ENCODE measurements around the gene CARMIL1.
A peak's percentile ranks its signal among the peaks of the same experiment; 100 is the strongest.
"Not testable (repeated sequence)": the region's sequence is repeated elsewhere in the genome, so short reads cannot be mapped to it uniquely, and the experiment has no call there.

CARMIL1 gene

DNA sequence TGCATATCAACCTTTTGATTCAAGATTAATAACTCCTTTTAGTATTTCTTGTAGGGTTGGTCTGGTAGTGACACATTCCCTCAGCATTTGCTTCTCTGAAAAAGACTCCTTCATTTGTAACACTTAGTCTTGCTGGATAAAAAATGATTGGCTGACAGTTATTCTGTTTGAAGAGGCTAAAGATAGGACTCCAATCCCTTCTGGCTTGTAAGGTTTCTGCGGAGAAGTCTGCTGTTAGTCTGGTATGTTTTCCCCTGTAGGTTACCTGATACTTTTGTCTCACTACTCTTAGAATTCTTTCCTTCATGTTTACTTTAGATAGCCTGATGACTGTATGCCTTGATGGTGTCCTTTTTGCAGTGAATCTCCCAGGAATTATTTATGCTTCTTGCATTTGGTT lies 96.0 kb downstream of the CARMIL1 start:
- no peak for DNase-seq

DNA sequence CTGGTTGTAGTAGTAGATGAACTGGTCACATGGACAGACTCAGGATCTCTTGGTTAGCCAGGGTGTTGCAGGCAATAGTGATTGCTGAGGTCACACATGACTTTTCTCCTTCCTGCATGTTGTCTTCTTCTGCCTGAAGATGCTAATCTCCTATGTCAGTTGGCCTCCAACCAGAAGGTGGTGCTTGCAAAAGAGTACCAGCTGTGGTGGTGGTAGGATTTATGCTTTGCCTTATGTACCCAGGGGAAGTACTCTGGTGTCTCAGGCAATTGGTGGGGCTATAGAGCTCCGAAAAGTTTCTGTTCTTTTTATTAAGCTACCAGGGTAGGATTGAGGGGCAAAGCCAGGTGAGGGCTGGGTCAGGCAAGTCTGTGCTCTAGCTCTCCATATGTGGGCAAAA lies 98.5 kb downstream of the CARMIL1 start:
- DNase-seq = no peak

DNA sequence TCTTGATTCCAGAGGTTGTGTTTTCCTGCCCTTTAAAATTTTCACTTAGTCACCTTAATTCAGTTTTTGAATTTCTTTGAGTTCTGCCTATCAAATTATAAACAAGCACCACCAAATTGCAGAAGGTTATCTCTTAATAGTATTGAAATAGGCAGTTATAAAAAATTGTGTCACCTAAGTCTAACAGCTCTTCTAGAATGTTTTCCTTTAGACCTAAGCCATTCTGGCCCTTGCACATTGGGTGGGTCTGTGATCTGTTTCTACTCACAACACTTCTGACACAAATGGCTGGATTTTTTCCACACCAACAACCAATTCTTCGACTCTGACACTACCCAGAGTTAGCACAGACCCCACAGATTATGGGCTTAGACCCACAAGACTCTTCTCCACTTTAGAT lies 101.9 kb downstream of the CARMIL1 start:
- no peak for DNase-seq

- DNase-seq = not testable (repeated sequence)
Observed at GRCh38 chr6:25382476-25382875, 103.3 kb downstream of the CARMIL1 start.

DNA sequence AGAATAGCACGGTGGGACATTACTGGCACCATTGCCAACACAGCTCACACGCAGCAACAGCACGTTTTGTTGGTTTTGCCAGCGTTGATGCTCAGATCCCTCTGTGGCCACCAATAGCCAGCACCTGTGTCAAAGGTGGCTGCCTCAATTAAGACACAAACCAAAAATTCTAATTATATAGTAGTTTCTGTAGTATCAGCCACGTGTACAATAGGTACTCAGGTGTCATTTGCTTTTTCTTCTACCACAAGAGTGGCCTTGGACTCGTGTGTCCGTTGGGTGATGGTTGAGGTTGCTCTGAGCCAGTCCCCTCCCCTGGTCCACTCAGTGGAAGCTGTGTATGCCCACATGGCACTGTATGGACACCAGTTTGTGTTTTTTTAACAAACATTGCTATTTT lies 105.1 kb downstream of the CARMIL1 start:
- DNase-seq = no peak

DNA sequence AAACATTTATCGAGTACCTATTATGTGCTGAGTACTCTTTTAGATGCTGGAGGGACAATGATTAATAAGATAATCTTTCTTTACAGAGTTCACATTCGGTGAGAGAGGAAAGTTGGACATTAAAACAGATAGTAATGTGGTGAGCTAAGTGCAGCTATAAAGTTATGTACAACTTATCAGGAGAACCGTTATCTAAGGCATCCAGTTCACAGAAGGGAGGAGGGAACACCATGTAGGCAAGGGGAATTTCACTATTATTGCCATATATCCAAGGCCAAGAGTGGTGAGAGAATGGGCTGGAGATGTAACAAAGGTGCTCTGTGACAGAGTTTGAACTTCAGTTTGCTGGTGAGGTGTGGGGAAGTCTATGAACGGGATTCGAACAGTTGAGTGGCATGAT lies 105.8 kb downstream of the CARMIL1 start:
- DNase-seq = no peak

DNA sequence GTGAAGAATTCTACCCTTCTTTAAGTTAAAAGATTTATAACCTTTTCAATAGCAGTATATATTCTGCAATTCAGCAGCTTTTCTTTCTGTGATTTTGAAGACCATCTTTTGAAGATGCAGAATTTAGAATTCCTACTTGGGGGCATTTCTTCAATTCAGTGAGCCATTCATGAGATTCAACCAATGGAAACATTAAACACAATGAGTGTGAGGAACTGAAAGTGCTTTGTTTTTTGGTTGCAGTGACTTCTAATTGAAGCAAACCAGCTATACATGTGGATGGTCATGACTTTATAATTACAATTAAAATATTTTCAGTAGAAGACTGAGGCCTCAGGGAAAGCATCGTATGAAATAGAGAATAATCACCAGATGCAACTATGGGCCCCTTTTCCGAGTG lies 108.3 kb downstream of the CARMIL1 start:
- DNase-seq = no peak

DNA sequence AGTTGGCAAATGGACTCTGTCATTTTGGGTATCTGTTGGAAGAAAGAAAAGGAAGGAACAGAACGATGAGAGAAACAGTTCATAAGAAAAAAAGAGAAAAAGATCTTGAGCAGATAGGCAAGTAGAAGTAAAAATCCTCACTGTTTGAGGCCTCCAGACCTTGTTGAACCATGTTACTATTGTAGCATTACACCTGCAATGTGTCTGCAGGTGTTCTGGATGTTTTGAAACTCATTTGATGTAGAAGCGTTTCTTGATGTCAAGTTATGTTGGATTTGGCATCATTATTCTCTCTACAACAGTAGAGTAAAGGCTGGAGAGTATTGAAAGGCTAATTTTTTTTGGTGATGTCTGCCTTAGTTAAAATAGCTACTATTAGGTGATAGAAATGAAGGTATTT lies 108.7 kb downstream of the CARMIL1 start:
- no peak for DNase-seq

DNA sequence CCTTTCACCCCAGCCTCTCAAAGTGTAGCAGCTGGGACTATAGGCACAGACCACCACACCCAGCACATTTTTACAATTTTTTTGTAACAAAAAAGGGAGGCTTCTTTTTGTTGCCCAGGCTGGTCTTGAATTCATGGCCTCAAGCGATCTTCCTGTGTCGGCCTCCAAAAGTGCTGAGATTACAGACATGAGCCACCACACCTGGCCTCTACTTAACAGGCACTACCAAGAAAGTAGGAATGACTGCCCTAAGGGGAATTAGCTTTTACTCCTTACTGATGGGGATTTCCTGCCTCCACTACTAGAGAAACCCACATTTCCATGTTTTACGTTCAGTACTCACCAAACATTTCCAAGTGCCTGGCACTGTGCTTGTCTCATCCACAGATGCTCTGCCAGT lies 109.6 kb downstream of the CARMIL1 start:
- DNase-seq = no peak

GRCh38 chr6:25389471-25389870 lies 110.3 kb downstream of the CARMIL1 start:
- no peak for DNase-seq

- DNase-seq = no peak
Observed at GRCh38 chr6:25392372-25392771, 113.2 kb downstream of the CARMIL1 start.

DNA sequence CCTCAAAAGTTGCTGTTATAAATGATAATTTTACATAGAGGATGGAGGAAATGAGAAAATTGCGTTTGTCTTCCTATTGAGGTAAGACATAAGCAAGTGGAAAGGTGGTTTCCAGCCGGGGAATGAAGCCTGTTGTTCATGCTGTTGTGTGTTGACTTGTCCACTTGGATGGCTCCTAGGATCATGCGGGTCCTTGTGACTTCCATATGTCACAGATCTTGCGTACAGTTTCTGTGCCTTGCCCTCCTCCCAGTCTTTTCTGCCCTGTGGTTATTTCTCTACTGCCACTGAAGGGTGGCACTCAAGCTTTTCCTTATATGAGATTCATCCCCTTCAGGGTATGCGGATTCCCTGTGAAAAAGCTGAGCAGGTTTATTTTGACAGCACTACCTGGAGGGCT lies 116.6 kb downstream of the CARMIL1 start:
- no peak for DNase-seq

GRCh38 chr6:25397406-25397805 lies 118.2 kb downstream of the CARMIL1 start:
- DNase-seq = no peak

DNA sequence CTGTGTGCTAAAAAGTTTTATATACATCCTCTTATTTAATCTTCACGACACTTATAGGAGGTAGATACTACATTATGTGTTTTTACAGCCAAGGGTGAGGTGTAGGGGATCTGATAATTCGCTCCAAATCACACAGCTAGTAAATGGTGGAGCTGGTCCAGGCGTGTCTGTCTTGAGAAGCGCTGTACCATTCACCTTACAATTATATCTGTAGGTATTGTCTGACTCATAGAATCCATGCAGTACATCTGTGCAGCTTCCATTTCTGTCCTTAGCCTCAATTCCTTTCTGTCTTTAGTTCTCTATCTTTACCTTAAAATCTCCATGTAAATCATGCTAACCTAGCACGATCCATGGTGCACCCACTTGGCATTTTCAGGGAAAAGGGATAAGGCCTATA lies 120.7 kb downstream of the CARMIL1 start:
- no peak for DNase-seq

- no peak for DNase-seq
Observed at GRCh38 chr6:25401711-25402110, 122.5 kb downstream of the CARMIL1 start.

DNA sequence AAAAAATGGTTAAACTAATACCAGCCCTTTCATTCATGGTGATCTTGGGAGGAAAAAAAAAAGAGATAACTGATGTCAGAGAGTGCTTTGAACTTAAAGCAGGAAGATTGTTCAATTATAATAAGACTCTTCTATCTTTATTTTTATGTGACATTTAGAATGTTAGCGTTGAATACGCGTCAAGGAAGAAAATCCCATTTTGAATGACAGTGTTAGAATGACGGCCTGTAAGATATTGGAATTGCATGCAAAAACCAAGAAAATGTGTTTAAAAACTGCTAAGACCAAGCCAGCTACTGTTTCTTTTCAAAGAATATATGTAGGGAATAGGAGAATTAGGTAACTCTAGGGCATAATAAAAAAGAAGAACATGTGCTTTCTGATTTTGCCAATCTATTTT lies 123.0 kb downstream of the CARMIL1 start:
- DNase-seq = no peak

GRCh38 chr6:25403150-25403549 lies 124.0 kb downstream of the CARMIL1 start:
- no peak for DNase-seq

- DNase-seq = no peak
Observed at GRCh38 chr6:25404091-25404490, 124.9 kb downstream of the CARMIL1 start.

GRCh38 chr6:25404693-25405169 lies 125.6 kb downstream of the CARMIL1 start:
- peak; percentile 21 to 44 for DNase-seq

DNA sequence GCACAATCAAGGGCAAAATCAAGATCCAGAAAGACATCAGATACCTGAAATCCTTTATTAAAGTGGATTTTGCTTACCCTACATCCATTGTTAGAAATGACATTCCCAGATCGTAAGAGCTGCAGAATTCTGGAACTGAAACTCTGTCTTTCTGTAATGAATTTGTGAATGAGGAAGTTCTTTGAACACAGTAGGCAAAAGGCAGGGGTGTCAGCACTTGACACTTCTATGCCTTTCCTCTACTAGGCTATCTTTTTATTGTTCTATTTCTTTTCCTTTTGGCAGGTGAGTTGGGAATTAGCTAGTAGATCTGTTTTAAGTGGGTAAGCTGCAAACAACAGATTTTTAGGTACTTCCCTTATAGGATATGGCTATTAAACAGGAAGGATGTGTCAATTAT lies 126.3 kb downstream of the CARMIL1 start:
- DNase-seq = no peak

DNA sequence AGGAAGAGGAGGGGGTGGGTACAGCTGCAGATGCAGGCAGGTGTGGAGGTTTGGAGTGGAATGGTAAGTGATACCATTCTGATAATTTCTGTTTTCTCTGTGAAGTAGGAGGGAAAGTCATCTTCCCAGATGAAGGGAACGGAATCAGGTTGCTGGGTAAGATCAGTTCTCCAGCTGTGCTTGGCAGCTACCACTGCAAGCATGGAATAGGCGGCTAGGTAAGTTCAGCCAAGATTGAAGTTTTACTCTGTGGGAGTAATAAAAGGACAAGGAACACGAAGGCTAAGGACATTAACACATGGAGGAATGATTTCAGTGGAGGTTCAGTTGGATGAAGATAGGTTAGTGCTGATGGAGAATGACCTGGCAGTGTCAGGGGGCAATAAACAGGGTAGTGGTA lies 128.3 kb downstream of the CARMIL1 start:
- DNase-seq = no peak

DNA sequence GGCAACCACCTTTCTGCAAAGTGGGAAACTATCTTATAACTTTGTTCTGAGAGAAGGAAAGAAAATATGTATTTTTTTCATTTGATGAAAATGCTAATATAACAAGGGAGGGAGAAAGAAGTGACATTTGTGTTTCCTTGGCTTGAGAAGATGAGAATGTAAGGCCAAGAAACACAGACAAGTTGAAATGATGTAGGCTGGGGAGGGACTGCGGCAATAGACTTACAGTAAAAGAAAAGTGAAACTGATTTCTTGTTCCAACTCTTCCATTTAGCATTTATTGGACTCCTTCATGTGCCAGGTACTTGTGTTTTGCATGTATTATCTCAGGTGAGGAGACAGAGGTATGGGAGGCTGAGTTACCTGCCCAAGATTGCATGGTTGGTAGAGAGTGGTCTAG lies 130.9 kb downstream of the CARMIL1 start:
- no peak for DNase-seq

GRCh38 chr6:25411316-25411950 lies 132.3 kb downstream of the CARMIL1 start:
- DNase-seq = no peak

DNA sequence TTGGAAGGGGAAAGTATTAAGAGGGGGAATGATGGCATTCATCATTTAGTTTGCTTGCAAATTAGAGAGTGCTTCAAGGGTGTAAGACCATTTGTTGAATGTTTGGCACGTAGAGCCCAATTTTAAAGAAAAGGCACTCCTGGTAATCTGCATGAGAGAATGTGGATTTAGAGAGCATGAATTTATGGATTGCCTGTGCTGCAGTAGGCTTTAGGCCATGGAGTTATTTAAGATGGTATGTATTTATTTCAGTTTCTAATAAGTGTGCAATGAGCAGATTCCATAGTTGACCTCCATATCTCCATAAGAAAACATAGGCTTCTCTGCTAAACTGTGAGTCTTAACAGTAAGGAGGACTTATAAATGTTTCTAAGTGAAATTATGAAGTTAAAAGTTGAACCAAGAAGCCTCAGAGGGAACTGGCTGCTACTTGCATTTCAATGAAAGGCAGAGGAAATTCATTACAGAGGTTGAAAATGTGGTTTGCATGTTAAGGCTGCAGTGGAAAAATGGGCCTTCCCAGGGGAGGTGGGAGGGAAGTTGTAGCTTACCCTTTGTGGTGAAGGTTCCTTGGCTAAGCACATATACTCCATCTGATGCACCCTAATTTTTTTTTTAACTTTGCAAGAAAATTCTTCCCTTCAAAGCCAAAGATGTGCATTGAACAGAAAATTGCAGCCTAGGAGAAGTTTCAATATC lies 134.2 kb downstream of the CARMIL1 start:
- DNase-seq = peak in 1 of 2 donors; percentile 10

DNA sequence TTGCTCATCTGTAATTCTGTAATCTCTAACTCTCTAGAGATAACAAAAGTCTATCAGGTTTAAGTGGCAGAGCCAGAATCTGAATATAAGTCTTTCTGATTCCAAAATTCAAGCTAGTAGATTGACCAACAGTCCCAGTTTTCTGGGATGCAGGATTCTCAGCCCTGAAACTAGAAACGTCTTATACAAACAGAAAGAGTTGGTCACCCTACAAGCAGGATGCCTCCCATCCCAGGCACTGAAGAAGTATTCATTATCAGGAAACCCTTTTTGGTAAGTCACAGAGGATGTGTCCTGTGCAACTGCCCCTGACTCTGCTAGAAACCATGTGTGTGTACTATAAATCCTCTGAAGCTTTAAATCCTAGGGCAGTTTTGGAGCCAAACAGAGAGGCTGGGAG lies 135.0 kb downstream of the CARMIL1 start:
- no peak for DNase-seq

All from stimulated activated CD4-positive, alpha-beta T cell treated with anti-CD3 and anti-CD28 coated beads, Interleukin-2, amount 100 ng/mL, for 24 hours (primary cell).